Left colon (tissue), 2 donors: Measurements from ENCODE around the gene STOX1. TPM values are rescaled to one million over a fixed set of nuclear protein-coding genes. Genes with fewer than 3 reads are reported as not detected.
"Not testable (repeated sequence)": the region's sequence is repeated elsewhere in the genome, so short reads cannot be mapped to it uniquely, and the experiment has no call there.

ENCODE experiments used
- ATAC-seq: fragments of 200-7000 bp; cut with Tn5 transposase; one replicate; pipeline ENCODE4 v1.9.1; 2020; ENCODE audit warnings: mild to moderate bottlenecking, moderate library complexity
- DNase-seq, 2 donors: peaks; one replicate each; pipeline ENCODE4 v3.0.0-alpha.2; 2020
- intact Hi-C, 2 donors: fragments of 100-400 bp; cut with DNase I in 1 of 2; cut with micrococcal nuclease in 1 of 2; formaldehyde crosslinking; loops; one replicate each; pipeline versions ENCODE4 v1.11.2 to v1.14.0; 2022; cut with DNase I, micrococcal nuclease
- total RNA-seq, 2 donors: library from RNA; stranded (reverse); fragmentation: NEBNext Ultra II Directional; extraction: Animal tissue kit (Norgen Biotek cat#: 25700); gene quantifications; one replicate each; pipeline ENCODE4 v1.2.1, GENCODE V29; 2021
- donor health status: DM: no; HTN: no; CAD: no.
- donor health status: DM: yes; HTN: yes; CAD: no.

Gene STOX1
- total RNA-seq, 2 donors from 2014 or later = 1.4 to 3.4 TPM

DNA sequence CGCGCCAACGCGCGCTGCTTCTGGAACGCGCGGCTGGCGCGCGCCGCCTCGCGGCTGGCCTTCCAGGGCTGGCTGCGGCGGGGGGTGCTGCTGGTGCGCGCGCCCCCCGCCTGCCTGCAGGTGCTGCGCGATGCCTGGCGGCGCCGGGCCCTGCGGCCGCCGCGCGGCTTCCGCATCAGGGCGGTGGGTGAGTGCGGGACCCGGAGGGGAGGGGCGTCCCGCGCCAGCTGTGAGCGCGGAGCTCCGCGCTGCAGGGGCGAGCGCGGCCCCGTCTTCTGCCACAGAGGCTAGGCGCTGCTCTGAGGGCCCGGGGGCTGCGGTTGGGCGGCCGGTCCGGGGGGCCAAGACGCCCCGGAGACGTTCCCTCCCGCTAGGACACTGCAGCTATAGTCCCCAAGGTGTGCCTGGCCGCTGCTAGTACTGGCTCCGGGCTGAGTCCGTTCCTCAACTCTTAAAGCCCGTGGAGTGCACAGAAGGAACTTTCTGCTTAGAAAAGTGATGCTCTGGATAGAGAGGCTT, 811 bp downstream of the STOX1 start:
- peak in 1 of 2 donors; percentile 25 for DNase-seq
- intact Hi-C loops = not testable (repeated sequence)
- peak; percentile 52 for ATAC-seq

DNA sequence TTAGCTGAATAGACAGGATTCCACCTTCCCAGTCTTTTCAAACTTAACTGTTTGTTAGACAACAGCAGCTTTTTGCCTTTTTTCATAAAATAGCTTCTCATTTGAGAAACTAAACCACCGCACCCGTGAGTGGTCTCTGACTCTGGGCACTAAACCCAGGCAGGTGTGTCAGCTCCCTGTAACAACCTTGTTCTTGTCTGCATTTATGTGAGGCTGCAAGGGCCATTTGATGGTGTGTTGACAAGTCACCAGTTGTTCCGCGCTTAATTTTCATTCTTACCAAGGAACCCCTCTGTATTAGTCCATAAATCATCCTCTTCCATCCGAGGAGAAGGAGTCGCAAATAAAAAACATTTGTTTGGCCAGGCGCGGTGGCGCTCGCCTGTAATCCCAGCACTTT, 1.5 kb downstream of the STOX1 start:
- intact Hi-C loops = no loop called here
- ATAC-seq = no peak
- DNase-seq = no peak

DNA sequence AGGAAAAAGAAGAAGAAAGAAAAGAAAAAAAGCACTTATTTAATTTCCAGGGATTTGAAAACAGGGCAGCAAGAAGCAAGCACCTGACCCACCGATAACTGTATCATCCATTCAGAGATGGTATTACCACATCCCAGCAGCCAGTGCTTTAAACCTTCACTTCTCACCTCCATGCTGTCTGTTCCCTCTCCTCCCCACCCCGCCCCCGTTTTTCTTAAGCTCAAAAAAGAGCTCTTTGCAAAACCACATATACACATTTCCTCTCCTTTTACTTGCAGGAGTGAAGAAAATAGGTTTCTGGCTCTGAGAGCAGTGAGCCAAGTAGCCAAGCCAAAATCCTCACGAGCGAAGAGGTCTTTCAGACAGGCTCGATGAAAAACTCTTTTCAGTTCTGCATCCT, 2.2 kb downstream of the STOX1 start:
- intact Hi-C loops = no loop called here
- DNase-seq (no peak), ATAC-seq (no peak)

DNA sequence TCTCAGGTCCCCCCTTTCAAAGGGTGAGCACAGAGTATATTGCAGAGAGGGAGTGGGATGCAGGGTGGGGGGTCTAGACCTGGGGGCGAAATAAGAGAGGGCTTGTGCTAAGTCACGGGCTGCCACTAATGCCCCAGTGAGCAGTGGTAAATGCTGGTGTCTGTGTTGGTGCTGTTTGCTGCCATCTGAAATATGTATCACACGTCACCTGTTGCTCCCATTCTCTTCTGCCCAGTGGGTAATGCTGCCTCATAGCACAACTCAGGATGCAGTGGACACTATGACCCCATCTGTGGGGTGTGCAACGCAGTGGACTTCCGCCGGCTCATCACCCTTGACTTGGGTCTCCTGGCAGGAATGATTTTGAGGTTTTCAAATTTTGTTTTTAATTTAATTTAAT, 2.6 kb downstream of the STOX1 start:
- ATAC-seq (no peak), DNase-seq (no peak)
- intact Hi-C loops = no loop called here

DNA sequence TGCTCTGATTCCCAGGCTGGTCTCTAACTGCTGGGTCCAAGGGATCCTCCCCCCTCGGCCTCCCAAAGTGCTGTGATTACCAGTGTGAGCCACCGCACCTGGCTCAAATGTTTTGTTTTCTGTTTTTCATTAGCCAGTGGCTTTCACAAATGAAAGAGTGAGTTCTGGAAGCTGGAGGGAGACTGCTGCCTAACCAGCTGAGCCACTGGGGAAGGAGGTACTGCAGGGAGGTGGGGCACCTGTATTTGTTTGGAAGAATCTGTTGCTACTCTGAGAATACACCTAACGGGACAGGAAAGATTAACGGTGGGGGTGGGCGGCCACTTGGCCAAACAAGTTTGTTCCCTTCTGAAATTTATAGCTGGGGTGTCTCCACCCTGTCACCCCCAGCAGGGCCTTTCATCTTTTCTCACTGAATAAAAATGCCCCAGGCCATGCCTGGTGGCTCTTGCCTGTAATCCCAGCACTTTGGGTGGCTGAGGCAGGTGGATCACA, 4.7 kb downstream of the STOX1 start:
- intact Hi-C loops = no loop called here
- ATAC-seq = no peak
- DNase-seq = no peak

DNA sequence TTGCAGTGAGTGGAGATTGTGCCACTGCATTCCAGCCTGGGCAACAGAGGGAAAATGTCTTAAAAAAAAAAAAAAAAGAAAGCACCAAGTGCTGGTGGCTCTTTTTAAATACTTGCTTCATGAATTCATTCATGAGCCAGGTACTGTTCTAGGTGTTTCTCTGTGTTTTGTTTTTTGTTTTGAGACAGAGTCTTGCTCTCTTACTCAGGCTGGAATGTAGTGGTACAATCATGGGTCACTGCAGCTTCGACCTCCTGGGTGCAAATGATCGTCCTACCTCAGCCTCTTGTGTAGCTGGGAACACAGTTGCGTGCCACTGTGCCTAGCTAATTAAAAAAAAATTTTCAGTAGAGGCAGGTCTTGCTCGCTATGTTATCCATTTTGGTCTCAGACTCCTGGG, 5.3 kb downstream of the STOX1 start:
- intact Hi-C loops = no loop called here
- no peak for DNase-seq
- no peak for ATAC-seq

DNA sequence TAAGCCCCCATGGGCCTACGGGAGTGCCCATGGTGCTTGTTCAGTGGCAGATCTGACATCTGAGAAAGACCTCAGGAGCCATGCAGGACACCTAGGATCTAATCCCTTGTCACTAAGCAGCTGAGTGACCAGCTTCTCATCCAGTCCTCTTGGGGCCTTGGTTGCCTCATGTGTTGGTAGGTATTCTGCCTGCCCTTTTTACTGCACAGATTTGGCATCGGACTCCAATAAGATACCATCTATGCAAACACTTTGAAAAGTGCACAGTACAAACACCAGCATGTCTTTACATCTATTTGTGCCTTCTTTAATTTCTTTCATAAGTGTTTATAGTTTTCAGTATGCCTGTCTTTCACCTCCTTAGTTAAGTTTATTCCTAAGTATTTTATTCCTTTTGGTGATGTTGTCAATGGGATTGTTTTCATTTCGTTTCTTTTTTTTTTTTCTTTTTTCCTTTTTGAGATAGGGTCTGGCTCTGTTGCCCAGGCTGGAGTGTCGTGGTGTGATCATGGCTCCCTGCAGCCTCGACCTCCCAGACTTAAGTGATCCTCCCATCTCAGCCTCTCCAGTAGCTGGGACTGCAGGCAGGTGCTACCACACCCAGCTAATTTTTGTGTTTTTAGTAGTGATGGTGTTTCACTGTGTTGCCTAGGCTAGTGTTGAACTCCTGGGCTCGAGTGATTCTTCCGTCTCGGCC, 10.4 kb downstream of the STOX1 start:
- intact Hi-C loops = no loop called here
- ATAC-seq (no peak), DNase-seq (no peak)

DNA sequence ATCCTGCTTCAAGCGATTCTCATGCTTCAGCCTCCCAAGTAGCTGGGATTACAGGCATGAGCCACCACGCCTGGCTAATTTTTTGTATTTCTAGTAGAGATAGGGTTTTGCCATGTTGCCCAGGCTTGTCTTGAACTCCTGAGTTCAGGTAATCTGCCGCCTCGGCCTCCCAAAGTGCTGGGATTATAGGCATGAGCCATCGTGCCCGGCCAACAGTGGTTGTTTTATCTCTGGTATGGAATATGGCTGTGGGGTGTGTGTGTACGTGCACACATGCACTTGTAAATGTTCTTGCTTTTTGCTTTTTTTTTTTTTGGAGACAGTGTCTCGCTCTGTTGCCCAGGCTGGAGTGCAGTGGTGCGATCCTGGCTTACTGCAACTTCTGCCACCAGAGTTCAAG, 13.3 kb downstream of the STOX1 start:
- intact Hi-C loops, ATAC-seq, DNase-seq: not testable (repeated sequence)

DNA sequence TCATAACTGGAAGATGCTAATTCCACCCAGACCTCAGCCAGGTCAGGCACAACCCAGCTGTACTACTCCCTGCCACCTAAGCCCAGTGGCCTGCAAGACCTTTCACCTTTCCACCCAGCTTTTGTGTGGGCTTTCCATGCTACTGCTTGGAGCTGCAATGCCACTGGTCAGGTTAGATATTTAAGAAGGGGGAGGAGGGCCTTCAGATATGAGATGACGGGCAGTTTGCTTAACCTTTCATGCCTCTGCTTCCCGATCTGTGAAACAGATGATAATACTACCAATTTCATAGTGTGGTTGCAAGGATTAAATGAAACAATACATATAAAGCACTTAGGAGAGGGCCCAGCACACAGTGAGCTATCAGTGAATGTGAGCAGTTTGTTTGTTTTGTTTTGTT, 20.9 kb downstream of the STOX1 start:
- intact Hi-C loops = no loop called here
- ATAC-seq (no peak), DNase-seq (no peak)

DNA sequence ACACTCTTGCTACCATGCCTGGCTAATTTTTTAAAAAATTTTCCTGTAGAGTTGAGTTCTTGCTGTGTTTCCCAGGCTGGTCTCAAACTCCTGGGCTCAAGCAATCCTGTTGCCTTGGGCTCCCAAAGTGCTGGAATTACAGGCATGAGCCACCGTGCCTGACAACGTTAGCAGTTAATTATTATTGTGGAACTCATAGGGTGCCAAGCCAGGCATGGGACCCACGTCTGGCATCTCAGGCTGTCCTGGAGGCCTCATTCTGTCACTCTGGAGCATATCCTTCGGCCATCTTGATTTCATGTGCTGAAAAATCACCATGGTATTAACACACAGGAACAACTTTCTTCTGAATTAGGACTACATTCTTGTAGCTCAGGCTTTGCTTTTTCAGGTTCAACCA, 21.5 kb downstream of the STOX1 start:
- intact Hi-C loops = no loop called here
- ATAC-seq (no peak), DNase-seq (no peak)

DNA sequence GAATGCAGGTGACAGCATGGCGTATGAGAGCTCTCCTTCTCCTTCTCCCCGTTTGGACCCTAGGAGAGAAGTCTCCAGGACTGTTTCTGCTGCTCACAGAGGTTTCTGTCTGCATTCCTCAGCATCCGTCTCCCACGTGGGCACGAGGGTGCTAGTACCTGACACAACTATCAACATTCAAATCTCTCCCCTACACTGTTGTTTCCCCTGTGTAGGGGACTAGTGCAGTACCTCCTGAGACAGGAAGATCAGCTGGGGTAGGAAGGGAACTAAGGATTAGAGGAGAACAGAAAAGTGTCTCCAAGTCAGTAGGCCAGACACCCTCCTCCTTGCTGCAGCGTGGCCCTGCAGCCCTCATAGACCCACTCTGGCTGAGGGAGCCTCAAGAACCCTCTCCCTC, 29.0 kb downstream of the STOX1 start:
- intact Hi-C loops = no loop called here
- ATAC-seq = no peak

DNA sequence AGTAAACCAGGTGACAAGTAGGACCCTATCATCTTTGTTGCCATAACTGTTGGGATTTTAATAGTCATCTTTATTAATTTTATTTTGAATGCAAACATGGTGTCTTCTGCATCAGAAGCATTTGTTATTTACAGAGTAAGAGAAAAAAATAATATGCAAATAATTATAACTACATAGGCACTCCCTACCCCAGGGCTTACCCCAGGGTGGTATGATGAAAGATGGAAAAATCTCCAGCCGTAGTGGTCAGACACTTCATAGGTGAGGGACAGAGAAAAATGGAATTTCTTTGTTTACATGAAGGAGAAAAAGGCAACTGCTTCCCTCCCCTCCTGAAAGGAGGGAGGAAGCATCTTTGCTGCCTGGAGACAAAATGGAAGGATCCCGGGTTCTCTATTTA, 29.7 kb downstream of the STOX1 start:
- intact Hi-C loops = no loop called here
- ATAC-seq = no peak
- no peak for DNase-seq

More for the DNA sequence above, 29.0 kb downstream of the STOX1 start:
- no peak for DNase-seq

DNA sequence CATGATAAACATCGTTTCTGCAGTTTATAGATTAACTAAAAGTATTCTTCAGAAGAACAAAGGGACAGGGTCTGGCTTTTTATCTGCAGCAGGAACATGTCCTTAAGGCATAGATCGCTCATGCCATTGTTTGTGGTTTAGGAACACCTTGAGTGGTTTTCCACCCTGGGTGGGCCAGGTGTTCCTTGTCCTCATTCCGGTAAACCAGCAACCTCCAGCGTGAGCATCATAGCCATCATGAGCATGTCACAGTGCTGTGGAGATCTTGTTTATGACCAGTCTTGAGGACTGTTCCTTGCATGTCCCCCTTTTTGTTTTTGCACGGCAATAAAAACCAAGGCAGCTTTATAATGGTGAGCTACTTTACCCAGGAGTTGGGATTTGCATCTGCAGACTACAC, 33.9 kb downstream of the STOX1 start:
- intact Hi-C loops = no loop called here
- DNase-seq (no peak), ATAC-seq (no peak)

DNA sequence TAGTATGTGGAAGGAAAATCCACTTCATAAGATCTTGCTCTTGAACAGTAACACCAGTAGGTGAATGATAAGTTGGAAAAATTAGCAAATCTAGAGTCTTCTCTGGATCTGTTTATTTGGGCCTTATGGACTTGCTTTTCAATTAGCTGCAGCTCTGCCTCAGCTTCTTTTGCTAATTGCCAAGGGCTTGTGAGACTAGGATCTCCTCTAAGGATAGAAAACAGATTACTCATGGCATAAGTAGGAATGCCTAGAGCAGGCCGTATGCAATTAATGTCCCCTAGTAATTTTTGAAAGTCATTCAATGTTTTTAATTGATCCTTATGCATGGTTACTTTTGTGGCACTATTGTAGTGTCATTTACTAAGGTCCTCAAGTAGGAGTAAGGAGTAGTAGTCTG, 37.3 kb downstream of the STOX1 start:
- DNase-seq = no peak
- no peak for ATAC-seq
- intact Hi-C loops = no loop called here

DNA sequence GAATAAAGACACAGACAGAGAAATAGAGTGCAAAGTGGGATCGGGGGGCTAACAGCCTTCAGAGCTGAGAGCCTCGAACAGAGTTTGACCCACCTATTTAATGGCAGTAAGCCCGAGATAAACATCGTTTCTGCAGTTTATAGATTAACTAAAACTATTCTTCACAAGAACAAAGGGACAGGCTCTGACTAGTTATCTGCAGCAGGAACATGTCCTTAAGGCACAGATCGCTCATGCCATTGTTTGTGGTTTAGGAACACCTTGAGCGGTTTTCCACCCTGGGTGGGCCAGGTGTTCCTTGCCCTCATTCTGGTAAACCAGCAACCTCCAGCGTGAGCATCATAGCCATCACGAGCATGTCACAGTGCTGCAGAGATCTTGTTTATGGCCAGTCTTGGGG, 40.8 kb downstream of the STOX1 start:
- ATAC-seq, intact Hi-C loops, DNase-seq: not testable (repeated sequence)

DNA sequence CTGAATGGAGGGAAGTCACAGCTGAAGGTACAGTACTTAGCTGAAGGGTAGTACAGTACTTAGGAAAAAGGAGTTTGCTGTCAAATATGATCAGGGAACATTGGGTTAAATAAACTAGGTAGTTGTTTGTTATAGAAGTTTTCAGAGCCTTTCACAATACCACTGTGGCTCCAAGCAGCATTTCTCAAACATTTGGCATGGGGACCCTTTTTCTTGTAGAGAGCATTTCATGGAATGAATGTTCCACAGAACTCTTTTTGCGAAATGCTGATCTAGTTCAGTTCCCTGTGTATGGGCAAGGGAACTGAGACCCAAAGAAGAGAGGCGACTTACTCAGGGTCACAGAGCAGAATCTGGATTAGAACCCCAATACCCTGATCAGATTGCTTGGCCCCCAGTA, 42.3 kb downstream of the STOX1 start:
- DNase-seq (no peak), ATAC-seq (no peak)
- intact Hi-C loops = no loop called here

DNA sequence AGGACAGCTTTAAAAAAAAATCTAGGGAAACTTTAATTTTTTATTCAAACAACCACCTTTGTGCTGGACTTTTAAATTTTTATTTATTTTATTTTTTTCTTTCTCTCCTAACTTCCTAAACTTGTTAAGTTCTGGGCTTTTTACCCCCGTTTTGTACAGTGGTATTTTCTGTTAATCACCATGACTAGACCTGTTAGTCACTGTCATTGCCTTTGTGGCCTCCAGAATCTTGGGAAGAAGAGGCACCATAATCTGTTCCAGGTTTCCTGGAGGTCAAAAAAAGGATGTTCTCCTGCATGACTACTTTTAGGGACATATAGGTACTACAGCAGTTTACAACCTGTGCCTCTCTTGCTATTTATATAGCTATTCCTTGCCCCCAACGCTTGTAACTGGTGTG, 42.7 kb downstream of the STOX1 start:
- DNase-seq = no peak
- no peak for ATAC-seq
- intact Hi-C loops = no loop called here

DNA sequence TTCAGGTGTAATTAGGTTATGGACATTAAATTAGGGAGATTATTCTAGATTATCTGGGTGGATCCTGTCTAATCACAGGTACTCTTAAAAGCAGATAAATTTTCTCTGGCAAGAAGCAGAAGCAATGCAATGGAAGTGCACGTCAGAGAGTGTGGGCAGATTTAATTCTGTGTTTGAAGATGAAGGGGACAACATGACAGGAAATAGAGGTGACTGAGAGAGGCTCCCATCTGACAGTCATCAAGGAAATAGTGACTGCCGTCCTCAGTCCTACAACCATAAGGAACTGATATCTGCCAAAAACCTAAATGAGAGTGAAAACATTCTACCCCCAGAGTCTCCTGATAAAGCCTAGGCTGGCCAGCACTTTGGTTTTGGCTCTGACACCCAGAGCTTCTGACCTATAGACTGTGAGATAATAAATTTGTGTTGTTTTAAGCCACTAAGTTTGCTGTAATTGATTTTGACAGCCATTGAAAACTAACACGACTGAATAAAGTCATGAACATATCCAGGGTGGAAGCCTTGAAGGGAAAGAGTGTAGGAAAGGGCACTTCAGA, 43.3 kb downstream of the STOX1 start:
- DNase-seq (no peak), ATAC-seq (peak; percentile 28)
- intact Hi-C loops = no loop called here

DNA sequence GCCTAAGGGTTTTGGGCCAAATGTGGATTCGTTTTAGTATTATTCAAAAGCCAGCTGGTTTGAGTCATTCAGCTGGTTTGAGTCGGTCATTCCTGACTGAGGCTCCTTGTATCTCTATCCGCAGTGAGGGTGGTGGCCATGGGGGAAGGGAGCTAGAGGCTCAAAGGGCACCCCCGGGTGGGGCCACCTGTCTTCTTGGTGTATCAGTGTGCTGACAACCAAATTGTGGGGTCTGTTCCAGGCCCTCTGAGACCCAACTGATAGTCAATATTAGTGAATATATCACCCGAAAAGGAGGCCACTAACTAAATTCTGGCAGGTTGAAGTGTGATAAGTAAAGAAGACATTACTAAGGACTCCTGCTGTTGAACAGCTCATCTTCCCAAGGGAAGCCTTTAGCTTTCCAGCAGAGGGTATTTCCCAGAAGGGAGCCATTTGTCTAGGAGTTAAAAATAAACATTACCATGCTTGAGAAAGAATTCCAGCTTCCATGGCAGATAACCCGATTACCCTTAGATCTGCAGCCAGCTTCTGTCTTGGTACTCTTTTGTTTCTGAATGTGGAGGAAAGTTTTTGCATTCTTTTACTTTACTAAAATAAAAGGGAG, 43.9 kb downstream of the STOX1 start:
- ATAC-seq = peak; percentile 71
- DNase-seq = peak in 1 of 2 donors; percentile 22
- intact Hi-C loops = no loop called here

DNA sequence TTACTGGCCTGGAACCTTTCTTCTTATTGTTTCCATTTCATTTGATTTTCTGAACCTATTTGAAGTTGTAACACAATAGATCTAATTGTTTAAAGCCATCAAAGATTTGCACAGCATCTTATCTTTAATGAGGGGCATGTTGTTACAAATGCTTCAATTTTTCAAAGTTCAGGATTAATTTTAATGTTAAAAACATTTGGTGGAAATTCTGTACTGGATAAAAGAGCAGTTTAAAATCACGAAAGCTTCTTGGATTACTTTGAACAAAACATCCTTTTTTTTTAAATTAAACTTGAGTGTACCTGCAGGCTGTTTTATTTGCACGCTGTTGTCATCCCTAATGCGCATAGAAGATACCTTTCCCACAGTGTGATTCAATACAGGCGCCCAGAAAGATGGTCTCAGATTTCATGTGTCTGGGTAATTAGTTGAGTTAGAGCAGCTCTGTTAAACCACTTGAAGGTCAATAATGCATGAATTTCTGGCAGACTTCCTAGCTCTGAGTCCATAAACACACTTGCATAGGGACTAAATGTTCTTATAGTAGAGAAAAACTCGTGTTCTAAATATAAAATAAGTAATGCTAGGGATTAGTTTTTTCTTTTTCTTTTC, 44.5 kb downstream of the STOX1 start:
- ATAC-seq (no peak), DNase-seq (no peak)
- intact Hi-C loops = no loop called here
